Measurements from ENCODE around the gene CCDC85C.

Gene CCDC85C

GRCh38 chr14:99541677-99542470 is 62.1 kb downstream of the CCDC85C start:
- DNase-seq (ENCODE audit: extremely low spot score): no peak
- no peak for TF ChIP-seq CTBP1 (IDR thresholded peaks at IDR 0.05; ENCODE audit: borderline replicate concordance)
- no peak for TF ChIP-seq SUZ12 (IDR thresholded peaks at IDR 0.05)
- no peak for TF ChIP-seq NFRKB (IDR thresholded peaks at IDR 0.05)
- no peak for TF ChIP-seq TARDBP (IDR thresholded peaks at IDR 0.05)
- no peak for TF ChIP-seq FOXK2 (IDR thresholded peaks at IDR 0.05)
- no peak for TF ChIP-seq SP1 (IDR thresholded peaks at IDR 0.05)
- no peak for TF ChIP-seq ELF4 (IDR thresholded peaks at IDR 0.05)
- TF ChIP-seq L3MBTL2 (conservative IDR thresholded peaks at IDR 0.05): no peak
- TF ChIP-seq LEF1 (IDR thresholded peaks at IDR 0.05; ENCODE audit: borderline replicate concordance): no peak
- TF ChIP-seq HDGF (IDR thresholded peaks at IDR 0.05; ENCODE audit: borderline replicate concordance): no peak
- TF ChIP-seq FOXA1 (IDR thresholded peaks at IDR 0.05): no peak
- TF ChIP-seq PKNOX1 (IDR thresholded peaks at IDR 0.05): no peak
- TF ChIP-seq ARNT (IDR thresholded peaks at IDR 0.05): no peak
- TF ChIP-seq FOXM1 (IDR thresholded peaks at IDR 0.05; ENCODE audit: borderline replicate concordance): no peak
- TF ChIP-seq ZNF384 (IDR thresholded peaks at IDR 0.05): no peak
- TF ChIP-seq BHLHE40 (IDR thresholded peaks at IDR 0.05; ENCODE audit: borderline replicate concordance): no peak
- ChIA-PET CTCF (interaction anchor here (1.4 kb wide), 1 partner anchor 13 kb away, joined by 4 read pairs; no protein-coding TSS in a partner anchor), POLR2A (no interaction called here)

- CTCF ChIA-PET: interaction anchor here (1.4 kb wide), 1 partner anchor 13 kb away, joined by 4 read pairs; no protein-coding TSS in a partner anchor
- POLR2A ChIA-PET: no interaction called here
Measured at GRCh38 chr14:99541211-99541610, 62.8 kb downstream of the CCDC85C start.

GRCh38 chr14:99540196-99541032 is 63.6 kb downstream of the CCDC85C start:
- no peak for DNase-seq (ENCODE audit: extremely low spot score)
- TF ChIP-seq NFRKB (IDR thresholded peaks at IDR 0.05): no peak
- TF ChIP-seq FOXM1 (IDR thresholded peaks at IDR 0.05; ENCODE audit: borderline replicate concordance): no peak
- no peak for TF ChIP-seq ZNF384 (IDR thresholded peaks at IDR 0.05)
- no peak for TF ChIP-seq ARNT (IDR thresholded peaks at IDR 0.05)
- POLR2A ChIA-PET: no interaction called here
- CTCF ChIA-PET: interaction anchor here (0.7 to 1.4 kb wide), 3 partner anchors 12 to 837 kb away, joined by 3 to 4 read pairs (median 3); no protein-coding TSS in a partner anchor

More at GRCh38 chr14:99541211-99541610, 62.8 kb downstream of the CCDC85C start:
- TF ChIP-seq LEF1 (IDR thresholded peaks at IDR 0.05; ENCODE audit: borderline replicate concordance): no peak
- TF ChIP-seq BHLHE40 (IDR thresholded peaks at IDR 0.05; ENCODE audit: borderline replicate concordance): no peak
- TF ChIP-seq FOXM1 (IDR thresholded peaks at IDR 0.05; ENCODE audit: borderline replicate concordance): no peak
- TF ChIP-seq TARDBP (IDR thresholded peaks at IDR 0.05): no peak
- no peak for TF ChIP-seq FOXA1 (IDR thresholded peaks at IDR 0.05)
- TF ChIP-seq CTBP1 (IDR thresholded peaks at IDR 0.05; ENCODE audit: borderline replicate concordance): no peak
- TF ChIP-seq ZNF384 (IDR thresholded peaks at IDR 0.05): no peak
- TF ChIP-seq HDGF (IDR thresholded peaks at IDR 0.05; ENCODE audit: borderline replicate concordance): no peak
- TF ChIP-seq L3MBTL2 (conservative IDR thresholded peaks at IDR 0.05): no peak
- no peak for TF ChIP-seq ELF4 (IDR thresholded peaks at IDR 0.05)
- no peak for TF ChIP-seq NFRKB (IDR thresholded peaks at IDR 0.05)
- no peak for TF ChIP-seq FOXK2 (IDR thresholded peaks at IDR 0.05)
- TF ChIP-seq PKNOX1 (IDR thresholded peaks at IDR 0.05): no peak
- TF ChIP-seq SP1 (IDR thresholded peaks at IDR 0.05): no peak
- TF ChIP-seq SUZ12 (IDR thresholded peaks at IDR 0.05): no peak
- no peak for DNase-seq (ENCODE audit: extremely low spot score)

GRCh38 chr14:99539491-99539890 is 64.5 kb downstream of the CCDC85C start:
- TF ChIP-seq FOXM1 (IDR thresholded peaks at IDR 0.05; ENCODE audit: borderline replicate concordance): no peak
- TF ChIP-seq HDGF (IDR thresholded peaks at IDR 0.05; ENCODE audit: borderline replicate concordance): no peak
- TF ChIP-seq ZNF384 (IDR thresholded peaks at IDR 0.05): no peak
- no peak for TF ChIP-seq L3MBTL2 (conservative IDR thresholded peaks at IDR 0.05)
- TF ChIP-seq CTBP1 (IDR thresholded peaks at IDR 0.05; ENCODE audit: borderline replicate concordance): no peak
- TF ChIP-seq TARDBP (IDR thresholded peaks at IDR 0.05): no peak
- TF ChIP-seq ELF4 (IDR thresholded peaks at IDR 0.05): no peak
- TF ChIP-seq SUZ12 (IDR thresholded peaks at IDR 0.05): no peak
- no peak for TF ChIP-seq LEF1 (IDR thresholded peaks at IDR 0.05; ENCODE audit: borderline replicate concordance)
- no peak for TF ChIP-seq ARNT (IDR thresholded peaks at IDR 0.05)
- ChIA-PET CTCF (interaction anchor here (0.7 to 1.1 kb wide), 2 partner anchors 23 to 140 kb away, joined by 3 to 6 read pairs; no protein-coding TSS in a partner anchor), POLR2A (no interaction called here)
- no peak for DNase-seq (ENCODE audit: extremely low spot score)

DNA sequence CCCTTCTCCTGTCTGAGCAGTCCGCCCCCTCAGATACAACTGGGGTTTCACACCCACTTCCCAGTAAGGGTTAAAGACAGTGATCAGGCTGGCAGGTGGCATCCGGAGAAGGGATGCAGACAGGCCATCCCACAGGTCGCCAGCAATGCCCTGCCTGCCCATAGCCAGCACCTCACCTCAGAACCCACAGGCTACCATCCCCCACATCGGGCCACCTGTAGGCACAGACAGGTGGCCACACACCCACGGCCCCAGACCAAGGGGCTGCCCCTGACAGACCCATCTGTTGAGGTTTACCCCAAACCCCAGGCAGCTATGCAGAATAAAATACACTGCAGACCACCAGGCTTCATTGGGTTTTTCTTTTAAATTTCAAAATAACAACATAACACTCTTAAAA is 65.3 kb downstream of the CCDC85C start:
- DNase-seq (ENCODE audit: extremely low spot score): no peak
- ChIA-PET POLR2A (interaction anchor here (1.6 kb wide), 1 partner anchor 58 kb away, joined by 3 read pairs; the partner anchor contains the start of genes CCNK and SETD3), CTCF (interaction anchor here (0.9 to 1.2 kb wide), 2 partner anchors 10 to 13 kb away, joined by 3 read pairs; no protein-coding TSS in a partner anchor)
- TF ChIP-seq NFRKB (IDR thresholded peaks at IDR 0.05) (no peak), BHLHE40 (IDR thresholded peaks at IDR 0.05; ENCODE audit: borderline replicate concordance) (no peak), HDGF (IDR thresholded peaks at IDR 0.05; ENCODE audit: borderline replicate concordance) (no peak), ELF4 (IDR thresholded peaks at IDR 0.05) (no peak), L3MBTL2 (conservative IDR thresholded peaks at IDR 0.05) (no peak), TARDBP (IDR thresholded peaks at IDR 0.05) (no peak)

DNA sequence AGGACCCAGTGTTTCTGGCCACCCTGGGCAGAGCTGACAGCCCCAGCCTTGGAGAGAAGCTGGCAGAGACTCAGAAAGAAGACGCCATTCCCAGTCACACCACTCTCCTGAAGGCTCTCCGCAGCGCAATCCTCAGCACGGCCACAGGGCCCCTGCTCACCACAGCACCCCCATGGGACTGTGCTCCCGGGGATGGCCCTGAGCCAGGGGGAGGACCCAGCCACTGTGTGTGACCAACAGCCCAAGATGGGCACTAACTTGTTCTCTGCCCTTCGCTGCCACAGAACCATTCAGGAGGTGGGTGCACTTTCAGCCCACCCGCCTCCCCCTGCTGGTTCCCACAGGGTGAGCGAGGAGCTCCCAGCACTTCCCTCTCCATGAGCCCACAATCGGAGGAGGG is 65.7 kb downstream of the CCDC85C start:
- TF ChIP-seq FOXM1 (IDR thresholded peaks at IDR 0.05; ENCODE audit: borderline replicate concordance): no peak
- no peak for TF ChIP-seq ELF4 (IDR thresholded peaks at IDR 0.05)
- TF ChIP-seq LEF1 (IDR thresholded peaks at IDR 0.05; ENCODE audit: borderline replicate concordance): no peak
- no peak for TF ChIP-seq SP1 (IDR thresholded peaks at IDR 0.05)
- TF ChIP-seq L3MBTL2 (conservative IDR thresholded peaks at IDR 0.05): no peak
- no peak for TF ChIP-seq CTBP1 (IDR thresholded peaks at IDR 0.05; ENCODE audit: borderline replicate concordance)
- TF ChIP-seq ZNF384 (IDR thresholded peaks at IDR 0.05): no peak
- TF ChIP-seq ARNT (IDR thresholded peaks at IDR 0.05): no peak
- no peak for TF ChIP-seq PKNOX1 (IDR thresholded peaks at IDR 0.05)
- no peak for TF ChIP-seq FOXA1 (IDR thresholded peaks at IDR 0.05)
- no peak for TF ChIP-seq BHLHE40 (IDR thresholded peaks at IDR 0.05; ENCODE audit: borderline replicate concordance)
- TF ChIP-seq HDGF (IDR thresholded peaks at IDR 0.05; ENCODE audit: borderline replicate concordance): no peak
- TF ChIP-seq NFRKB (IDR thresholded peaks at IDR 0.05): no peak
- no peak for TF ChIP-seq FOXK2 (IDR thresholded peaks at IDR 0.05)
- no peak for TF ChIP-seq TARDBP (IDR thresholded peaks at IDR 0.05)
- TF ChIP-seq SUZ12 (IDR thresholded peaks at IDR 0.05): no peak
- DNase-seq (ENCODE audit: extremely low spot score): no peak
- CTCF ChIA-PET: interaction anchor here (0.9 to 1.2 kb wide), 2 partner anchors 11 to 13 kb away, joined by 3 read pairs; no protein-coding TSS in a partner anchor
- POLR2A ChIA-PET: interaction anchor here (1.6 kb wide), 1 partner anchor 57 kb away, joined by 3 read pairs; the partner anchor contains the start of genes CCNK and SETD3

All from HEK293T (cell line).